HepG2 (cell line): ENCODE data around the gene TMEM141. TPM values are rescaled to one million over a fixed set of nuclear protein-coding genes. Genes with fewer than 3 reads are reported as not detected.
A peak's percentile ranks its signal among the peaks of the same experiment; 100 is the strongest.

ENCODE experiments used
- CBFB ChIP-seq: sonication (generic); formaldehyde crosslinking; IDR thresholded peaks from 2 replicates; pipeline ENCODE4 v1.4.0; 2020; ENCODE audit warnings: missing genetic modification reagents
- CCDC6 ChIP-seq: sonication (generic); formaldehyde crosslinking; IDR thresholded peaks from 2 replicates; pipeline ENCODE4 v1.8.1; 2022; ENCODE audit warnings: mild to moderate bottlenecking, missing genetic modification reagents, moderate library complexity
- FIP1L1 ChIP-seq: fragments of 200-400 bp; formaldehyde crosslinking; IDR thresholded peaks from 2 replicates; pipeline ENCODE4 v1.6.1; 2018; ENCODE audit warnings: low read depth, mild to moderate bottlenecking, low read length, moderate library complexity, borderline replicate concordance; ENCODE audit not compliant: insufficient read depth
- FOXK2 ChIP-seq: fragments of 450-650 bp; IDR thresholded peaks from 2 replicates; pipeline ENCODE4 v1.6.1; 2016
- GFI1 ChIP-seq: sonication (generic); formaldehyde crosslinking; IDR thresholded peaks from 2 replicates; pipeline ENCODE4 v1.5.0; 2020; ENCODE audit warnings: missing genetic modification reagents, mild to moderate bottlenecking, borderline replicate concordance
- HNRNPL ChIP-seq: fragments of 200-400 bp; formaldehyde crosslinking; IDR thresholded peaks from 2 replicates; pipeline ENCODE4 v1.6.1; 2017; ENCODE audit warnings: mild to moderate bottlenecking, low read depth, low read length
- HNRNPLL ChIP-seq: fragments of 200-400 bp; formaldehyde crosslinking; IDR thresholded peaks from 2 replicates; pipeline ENCODE4 v1.6.1; 2017; ENCODE audit warnings: mild to moderate bottlenecking, low read depth, low read length; ENCODE audit not compliant: poor library complexity, severe bottlenecking
- RBFOX2 ChIP-seq: fragments of 200-400 bp; formaldehyde crosslinking; IDR thresholded peaks from 2 replicates; pipeline ENCODE4 v1.6.1; 2017; ENCODE audit warnings: low read depth, mild to moderate bottlenecking, low read length
- TAF15 ChIP-seq: fragments of 200-400 bp; formaldehyde crosslinking; IDR thresholded peaks from one replicate; pipeline ENCODE4 v1.6.1; 2018; ENCODE audit warnings: mild to moderate bottlenecking, low read depth, low read length; ENCODE audit not compliant: poor library complexity, severe bottlenecking
- TBP ChIP-seq: sonication (generic); formaldehyde crosslinking; IDR thresholded peaks from 2 replicates; pipeline ENCODE4 v1.5.0; 2020; ENCODE audit warnings: missing genetic modification reagents
- TMF1 ChIP-seq: sonication (generic); formaldehyde crosslinking; IDR thresholded peaks from 2 replicates; pipeline ENCODE4 v1.8.1; 2022; ENCODE audit warnings: low read depth, missing genetic modification reagents
- ZC3H13 ChIP-seq: sonication (generic); formaldehyde crosslinking; IDR thresholded peaks from 2 replicates; pipeline ENCODE4 v1.8.1; 2023; ENCODE audit warnings: mild to moderate bottlenecking, missing genetic modification reagents, moderate library complexity
- ZNF232 ChIP-seq: sonication (generic); formaldehyde crosslinking; IDR thresholded peaks from 2 replicates; pipeline ENCODE4 v1.4.0; 2020; ENCODE audit warnings: missing genetic modification reagents, borderline replicate concordance
- ZNF350 ChIP-seq: sonication (generic); formaldehyde crosslinking; IDR thresholded peaks from 2 replicates; pipeline ENCODE4 v1.4.0; 2020; ENCODE audit warnings: mild to moderate bottlenecking, low read depth, missing genetic modification reagents, borderline replicate concordance
- ZNF484 ChIP-seq: sonication (generic); formaldehyde crosslinking; IDR thresholded peaks from 2 replicates; pipeline ENCODE4 v1.5.1; 2020; ENCODE audit warnings: mild to moderate bottlenecking, low read depth, missing genetic modification reagents, borderline replicate concordance
- ZNF776 ChIP-seq: sonication (generic); formaldehyde crosslinking; IDR thresholded peaks from 2 replicates; pipeline ENCODE4 v1.4.0; 2020; ENCODE audit warnings: mild to moderate bottlenecking, missing genetic modification reagents
- polyA plus RNA-seq, 8 experiments: library from polyadenylated mRNA; depleted of rRNA in 3 of 8; stranded (reverse) in 7 of 8; unstranded in 1 of 8; fragments of >200 nt; fragmentation: Illumina TruSeq in 4 of 8; extraction: Trizol in 4 of 8; gene quantifications; 2 replicates each; pipeline versions ENCODE4 v1.2.1 to v1.2.3, GENCODE V29; 2011 to 2016; ENCODE audit warnings: low read depth in 4 of 8, missing spikeins in 1 of 8, mixed read lengths in 1 of 8; ENCODE audit not compliant: insufficient read depth in 1 of 8
- total RNA-seq, 5 experiments: library from RNA; depleted of rRNA; stranded (reverse); fragments of >200 nt; fragmentation: Illumina TruSeq; extraction: Trizol; gene quantifications; 2 replicates each; pipeline ENCODE4 v1.2.3, GENCODE V29; 2016; ENCODE audit warnings: low read depth in 1 of 5
- TF ChIP-seq, protein P1 (sequence below): IDR thresholded peaks from 2 replicates; pipeline ENCODE4 v1.6.1; 2018; ENCODE audit warnings: missing genetic modification reagents
- TF ChIP-seq, protein P2 (sequence below): IDR thresholded peaks from 2 replicates; pipeline ENCODE4 v1.6.1; 2016
- TF ChIP-seq, protein P3 (sequence below): IDR thresholded peaks from 2 replicates; pipeline ENCODE4 v1.6.1; 2012; ENCODE audit warnings: inconsistent platforms
- TF ChIP-seq, protein P4 (sequence below): sonication (generic); formaldehyde crosslinking; IDR thresholded peaks from 2 replicates; pipeline ENCODE4 v1.5.0; 2020; ENCODE audit warnings: missing genetic modification reagents, mild to moderate bottlenecking, borderline replicate concordance
- TF ChIP-seq, protein P5 (sequence below): IDR thresholded peaks from 2 replicates; pipeline ENCODE4 v1.4.0; 2020; ENCODE audit warnings: mild to moderate bottlenecking, missing genetic modification reagents

TMEM141 gene
- total and polyA plus RNA-seq, 2 of the 13 experiments (the other 11 are each of a cell fraction or from before 2014, with no cell fraction given) = 81.0 to 202 TPM

DNA sequence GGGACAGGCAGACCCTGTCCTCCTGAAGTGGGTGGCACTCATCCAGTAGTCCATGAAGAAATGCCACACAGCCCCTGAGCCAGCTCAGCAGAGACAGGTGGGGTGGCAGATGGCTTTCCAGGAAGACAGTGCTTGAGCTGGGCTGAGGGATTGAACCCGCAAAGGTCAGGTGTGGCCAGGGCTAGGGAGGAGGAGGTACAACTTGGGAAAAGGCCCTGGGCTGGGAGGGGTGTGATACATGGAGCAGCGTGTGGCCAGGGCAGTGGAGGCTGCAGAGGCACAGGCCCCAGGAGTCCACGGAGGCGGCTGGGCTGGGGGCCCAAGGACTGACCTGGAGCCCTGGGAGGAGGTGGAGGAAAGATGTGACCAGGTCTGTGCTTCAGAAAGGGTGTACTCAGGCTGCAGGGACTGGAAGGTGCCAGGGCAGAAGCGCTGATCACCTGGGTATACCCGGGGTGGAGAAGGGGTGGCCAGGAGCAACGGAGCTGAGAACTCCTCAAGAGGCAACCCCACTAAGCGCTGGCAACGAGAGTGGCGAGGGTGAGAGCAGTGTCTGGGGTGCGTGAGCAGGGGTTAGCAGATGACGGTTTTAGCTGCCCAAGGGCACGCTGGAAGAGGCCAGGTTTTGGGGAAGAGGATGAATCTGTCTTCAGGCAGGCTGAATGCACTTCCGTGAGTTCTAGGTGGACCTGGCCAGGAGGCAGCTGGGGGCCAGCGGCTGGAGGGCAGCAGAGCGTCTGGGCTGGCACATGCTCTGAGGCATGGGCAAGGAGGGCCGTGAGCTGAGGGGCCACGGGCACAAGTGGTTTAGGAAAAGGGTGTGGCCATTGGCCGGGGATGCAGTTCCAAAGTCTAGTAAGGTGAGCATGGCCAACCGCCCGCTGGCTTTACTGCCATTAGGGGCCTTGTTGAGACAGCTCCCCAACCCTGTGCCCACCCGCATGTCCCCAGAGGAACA is 12.7 kb downstream of the TMEM141 start (continued):
- TF ChIP-seq RBFOX2 (peak; percentile 74), HNRNPLL (peak; percentile 7), CCDC6 (no peak), CBFB (CRISPR knock-in tag) (no peak), FIP1L1 (no peak), ZC3H13 (CRISPR knock-in tag) (peak; percentile 58), FOXK2 (no peak), TAF15 (peak; percentile 11), TMF1 (CRISPR knock-in tag) (no peak), GFI1 (CRISPR knock-in tag) (no peak), ZNF232 (CRISPR knock-in tag) (no peak), ZNF350 (CRISPR knock-in tag) (no peak), ZNF484 (CRISPR knock-in tag) (no peak), TBP (no peak), ZNF776 (CRISPR knock-in tag) (0 out of 2 replicates have a peak, but pooled peaks have one; percentile 15), HNRNPL (0 out of 2 replicates have a peak, but pooled peaks have one; percentile 51)
- TF ChIP-seq, protein P1, sequence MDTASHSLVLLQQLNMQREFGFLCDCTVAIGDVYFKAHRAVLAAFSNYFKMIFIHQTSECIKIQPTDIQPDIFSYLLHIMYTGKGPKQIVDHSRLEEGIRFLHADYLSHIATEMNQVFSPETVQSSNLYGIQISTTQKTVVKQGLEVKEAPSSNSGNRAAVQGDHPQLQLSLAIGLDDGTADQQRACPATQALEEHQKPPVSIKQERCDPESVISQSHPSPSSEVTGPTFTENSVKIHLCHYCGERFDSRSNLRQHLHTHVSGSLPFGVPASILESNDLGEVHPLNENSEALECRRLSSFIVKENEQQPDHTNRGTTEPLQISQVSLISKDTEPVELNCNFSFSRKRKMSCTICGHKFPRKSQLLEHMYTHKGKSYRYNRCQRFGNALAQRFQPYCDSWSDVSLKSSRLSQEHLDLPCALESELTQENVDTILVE (CRISPR knock-in tag) = no peak
- TF ChIP-seq, protein P2, sequence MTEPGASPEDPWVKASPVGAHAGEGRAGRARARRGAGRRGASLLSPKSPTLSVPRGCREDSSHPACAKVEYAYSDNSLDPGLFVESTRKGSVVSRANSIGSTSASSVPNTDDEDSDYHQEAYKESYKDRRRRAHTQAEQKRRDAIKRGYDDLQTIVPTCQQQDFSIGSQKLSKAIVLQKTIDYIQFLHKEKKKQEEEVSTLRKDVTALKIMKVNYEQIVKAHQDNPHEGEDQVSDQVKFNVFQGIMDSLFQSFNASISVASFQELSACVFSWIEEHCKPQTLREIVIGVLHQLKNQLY (CRISPR knock-in tag) = no peak
- TF ChIP-seq, protein P3, sequence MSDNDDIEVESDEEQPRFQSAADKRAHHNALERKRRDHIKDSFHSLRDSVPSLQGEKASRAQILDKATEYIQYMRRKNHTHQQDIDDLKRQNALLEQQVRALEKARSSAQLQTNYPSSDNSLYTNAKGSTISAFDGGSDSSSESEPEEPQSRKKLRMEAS = no peak
- TF ChIP-seq, protein P4, sequence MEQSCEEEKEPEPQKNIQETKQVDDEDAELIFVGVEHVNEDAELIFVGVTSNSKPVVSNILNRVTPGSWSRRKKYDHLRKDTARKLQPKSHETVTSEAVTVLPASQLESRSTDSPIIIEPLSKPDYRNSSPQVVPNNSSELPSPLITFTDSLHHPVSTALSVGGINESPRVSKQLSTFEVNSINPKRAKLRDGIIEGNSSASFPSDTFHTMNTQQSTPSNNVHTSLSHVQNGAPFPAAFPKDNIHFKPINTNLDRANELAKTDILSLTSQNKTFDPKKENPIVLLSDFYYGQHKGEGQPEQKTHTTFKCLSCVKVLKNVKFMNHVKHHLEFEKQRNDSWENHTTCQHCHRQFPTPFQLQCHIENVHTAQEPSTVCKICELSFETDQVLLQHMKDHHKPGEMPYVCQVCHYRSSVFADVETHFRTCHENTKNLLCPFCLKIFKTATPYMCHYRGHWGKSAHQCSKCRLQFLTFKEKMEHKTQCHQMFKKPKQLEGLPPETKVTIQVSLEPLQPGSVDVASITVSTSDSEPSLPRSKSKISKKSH (CRISPR knock-in tag) = no peak
- TF ChIP-seq, protein P5, sequence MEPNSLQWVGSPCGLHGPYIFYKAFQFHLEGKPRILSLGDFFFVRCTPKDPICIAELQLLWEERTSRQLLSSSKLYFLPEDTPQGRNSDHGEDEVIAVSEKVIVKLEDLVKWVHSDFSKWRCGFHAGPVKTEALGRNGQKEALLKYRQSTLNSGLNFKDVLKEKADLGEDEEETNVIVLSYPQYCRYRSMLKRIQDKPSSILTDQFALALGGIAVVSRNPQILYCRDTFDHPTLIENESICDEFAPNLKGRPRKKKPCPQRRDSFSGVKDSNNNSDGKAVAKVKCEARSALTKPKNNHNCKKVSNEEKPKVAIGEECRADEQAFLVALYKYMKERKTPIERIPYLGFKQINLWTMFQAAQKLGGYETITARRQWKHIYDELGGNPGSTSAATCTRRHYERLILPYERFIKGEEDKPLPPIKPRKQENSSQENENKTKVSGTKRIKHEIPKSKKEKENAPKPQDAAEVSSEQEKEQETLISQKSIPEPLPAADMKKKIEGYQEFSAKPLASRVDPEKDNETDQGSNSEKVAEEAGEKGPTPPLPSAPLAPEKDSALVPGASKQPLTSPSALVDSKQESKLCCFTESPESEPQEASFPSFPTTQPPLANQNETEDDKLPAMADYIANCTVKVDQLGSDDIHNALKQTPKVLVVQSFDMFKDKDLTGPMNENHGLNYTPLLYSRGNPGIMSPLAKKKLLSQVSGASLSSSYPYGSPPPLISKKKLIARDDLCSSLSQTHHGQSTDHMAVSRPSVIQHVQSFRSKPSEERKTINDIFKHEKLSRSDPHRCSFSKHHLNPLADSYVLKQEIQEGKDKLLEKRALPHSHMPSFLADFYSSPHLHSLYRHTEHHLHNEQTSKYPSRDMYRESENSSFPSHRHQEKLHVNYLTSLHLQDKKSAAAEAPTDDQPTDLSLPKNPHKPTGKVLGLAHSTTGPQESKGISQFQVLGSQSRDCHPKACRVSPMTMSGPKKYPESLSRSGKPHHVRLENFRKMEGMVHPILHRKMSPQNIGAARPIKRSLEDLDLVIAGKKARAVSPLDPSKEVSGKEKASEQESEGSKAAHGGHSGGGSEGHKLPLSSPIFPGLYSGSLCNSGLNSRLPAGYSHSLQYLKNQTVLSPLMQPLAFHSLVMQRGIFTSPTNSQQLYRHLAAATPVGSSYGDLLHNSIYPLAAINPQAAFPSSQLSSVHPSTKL (CRISPR knock-in tag) = no peak
